ENCODE measurements around the gene CEP350. TPM values are rescaled to one million over a fixed set of nuclear protein-coding genes. Genes with fewer than 3 reads are reported as not detected.

Gene CEP350
- total RNA-seq, 1 experiment from 2014 or later: 42.2 TPM

DNA sequence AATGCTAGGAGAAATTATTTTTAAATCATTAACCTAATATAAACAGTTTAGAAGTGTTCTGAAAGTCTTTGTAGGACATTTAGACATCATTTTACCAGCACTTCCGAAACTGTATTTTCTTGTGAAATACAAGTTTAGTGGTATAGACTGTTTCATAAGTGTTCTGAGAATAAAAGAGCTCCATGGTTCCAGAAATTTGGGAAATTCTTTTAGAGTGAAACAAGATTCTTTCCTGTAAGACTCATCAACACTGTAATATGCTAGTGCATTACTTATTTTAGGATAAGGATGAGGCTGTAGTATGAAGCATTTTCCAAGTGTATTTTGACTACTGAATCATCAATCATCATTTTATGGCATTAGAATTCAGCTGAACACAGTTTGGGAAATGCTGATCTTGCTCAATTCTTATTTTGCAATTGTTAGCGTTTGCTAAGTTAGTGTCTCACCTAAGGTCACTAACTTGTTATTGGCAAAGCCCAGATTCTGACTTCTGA, 73.4 kb downstream of the CEP350 start:
- no peaks in the 10 kb centered on the region for H3K27me3 ChIP-seq (replicated peaks; ENCODE audit: insufficient read depth, low read depth, low read length, poor library complexity)
- POLR2A ChIA-PET (ENCODE audit: low non-redundant PET): no interaction called here
- no peak for DNase-seq (ENCODE audit: low spot score)
- CTCF ChIA-PET: no interaction called here
- no peaks in the 10 kb centered on the region for H3K9me3 ChIP-seq (ENCODE audit: low read depth, low read length, poor library complexity, severe bottlenecking)
- intact Hi-C loops (cut with micrococcal nuclease; ENCODE audit: unreplicated experiment): no loop called here
- peaks cover 21% of the 10 kb centered on the region for H3K36me3 ChIP-seq (ENCODE audit: insufficient read depth, low read length, poor library complexity, severe bottlenecking)
- TF ChIP-seq, protein P1, sequence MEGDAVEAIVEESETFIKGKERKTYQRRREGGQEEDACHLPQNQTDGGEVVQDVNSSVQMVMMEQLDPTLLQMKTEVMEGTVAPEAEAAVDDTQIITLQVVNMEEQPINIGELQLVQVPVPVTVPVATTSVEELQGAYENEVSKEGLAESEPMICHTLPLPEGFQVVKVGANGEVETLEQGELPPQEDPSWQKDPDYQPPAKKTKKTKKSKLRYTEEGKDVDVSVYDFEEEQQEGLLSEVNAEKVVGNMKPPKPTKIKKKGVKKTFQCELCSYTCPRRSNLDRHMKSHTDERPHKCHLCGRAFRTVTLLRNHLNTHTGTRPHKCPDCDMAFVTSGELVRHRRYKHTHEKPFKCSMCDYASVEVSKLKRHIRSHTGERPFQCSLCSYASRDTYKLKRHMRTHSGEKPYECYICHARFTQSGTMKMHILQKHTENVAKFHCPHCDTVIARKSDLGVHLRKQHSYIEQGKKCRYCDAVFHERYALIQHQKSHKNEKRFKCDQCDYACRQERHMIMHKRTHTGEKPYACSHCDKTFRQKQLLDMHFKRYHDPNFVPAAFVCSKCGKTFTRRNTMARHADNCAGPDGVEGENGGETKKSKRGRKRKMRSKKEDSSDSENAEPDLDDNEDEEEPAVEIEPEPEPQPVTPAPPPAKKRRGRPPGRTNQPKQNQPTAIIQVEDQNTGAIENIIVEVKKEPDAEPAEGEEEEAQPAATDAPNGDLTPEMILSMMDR (conservative IDR thresholded peaks at IDR 0.05; ENCODE audit: low read depth, low read length): no peak
- TF ChIP-seq EZH2 (IDR thresholded peaks at IDR 0.05; ENCODE audit: borderline replicate concordance, low read depth, low read length, poor library complexity, severe bottlenecking): no peak
- BruUV-seq (replicated peaks): no TSS peak
- no peak overlapping the region for H3K4me3 ChIP-seq (ENCODE audit: low read depth, low read length, poor library complexity, severe bottlenecking)
- H3K27ac ChIP-seq (ENCODE audit: low read depth, low read length, poor library complexity, severe bottlenecking): no peak overlapping the region
- no peaks in the 10 kb centered on the region for H3K4me1 ChIP-seq (ENCODE audit: insufficient read depth, low read length, poor library complexity, severe bottlenecking)

DNA sequence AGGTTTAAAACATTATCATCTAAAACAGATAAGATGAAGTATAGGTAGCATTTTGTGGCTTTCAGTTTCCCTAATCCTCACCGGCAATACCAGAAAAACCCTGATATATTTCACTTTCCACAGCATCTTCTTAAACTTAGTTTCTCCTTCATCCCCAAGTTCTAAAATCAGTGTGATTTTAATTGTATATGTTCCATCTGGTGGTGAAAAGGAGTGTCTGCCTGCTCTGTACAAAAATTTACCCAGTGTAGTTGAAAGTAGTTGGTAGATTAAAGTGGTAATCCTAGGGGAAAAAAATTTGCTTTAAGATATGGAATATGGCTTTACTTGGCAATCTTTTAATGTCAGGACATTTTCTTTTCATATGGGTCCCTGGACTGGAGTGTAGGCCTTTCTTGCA, 74.3 kb downstream of the CEP350 start:
- Histone ChIP-seq H3K9me3 (ENCODE audit: low read depth, low read length, poor library complexity, severe bottlenecking) (no peaks in the 10 kb centered on the region), H3K27ac (ENCODE audit: low read depth, low read length, poor library complexity, severe bottlenecking) (no peak overlapping the region), H3K4me1 (ENCODE audit: insufficient read depth, low read length, poor library complexity, severe bottlenecking) (no peaks in the 10 kb centered on the region), H3K27me3 (replicated peaks; ENCODE audit: insufficient read depth, low read depth, low read length, poor library complexity) (no peaks in the 10 kb centered on the region), H3K4me3 (ENCODE audit: low read depth, low read length, poor library complexity, severe bottlenecking) (no peak overlapping the region), H3K36me3 (ENCODE audit: insufficient read depth, low read length, poor library complexity, severe bottlenecking) (peaks cover 18% of the 10 kb centered on the region)
- no TSS peak for BruUV-seq (replicated peaks)
- ChIA-PET POLR2A (ENCODE audit: low non-redundant PET) (no interaction called here), CTCF (no interaction called here)
- no peak for TF ChIP-seq EZH2 (IDR thresholded peaks at IDR 0.05; ENCODE audit: borderline replicate concordance, low read depth, low read length, poor library complexity, severe bottlenecking)
- TF ChIP-seq, protein P1 (conservative IDR thresholded peaks at IDR 0.05; ENCODE audit: low read depth, low read length): peak; percentile 33; the same call in 1 of the 2 replicates
- intact Hi-C loops (cut with micrococcal nuclease; ENCODE audit: unreplicated experiment): no loop called here
- no peak for DNase-seq (ENCODE audit: low spot score)

DNA sequence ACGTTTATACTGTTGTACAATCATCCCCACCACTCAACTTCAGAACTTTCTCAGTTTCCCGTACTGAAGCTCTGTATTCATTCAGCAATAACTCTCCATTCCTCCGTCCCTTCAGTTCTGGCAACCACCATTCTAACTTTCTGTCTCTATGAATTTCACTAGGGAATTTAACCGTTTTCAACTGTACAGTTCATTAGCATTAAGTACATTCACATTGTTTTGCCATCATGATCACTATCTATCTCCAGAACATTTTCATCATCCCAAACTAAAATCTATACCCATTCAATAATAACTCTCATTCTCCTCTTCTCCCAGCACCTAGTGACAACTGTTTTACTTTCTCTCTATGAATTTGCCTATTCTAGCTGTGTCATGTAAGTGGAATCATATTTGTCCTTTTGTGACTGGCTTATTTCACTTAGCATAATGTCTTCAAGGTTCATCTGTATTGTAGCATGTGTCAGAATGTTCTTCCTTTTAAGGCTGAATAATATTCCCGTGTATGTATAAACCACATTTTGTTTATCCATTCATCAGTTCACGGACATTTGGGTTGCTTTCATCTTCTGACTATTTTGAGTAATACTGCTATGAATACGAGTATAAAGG, 75.0 kb downstream of the CEP350 start:
- intact Hi-C loops (cut with micrococcal nuclease; ENCODE audit: unreplicated experiment): no loop called here
- TF ChIP-seq, protein P1 (conservative IDR thresholded peaks at IDR 0.05; ENCODE audit: low read depth, low read length): no peak
- no peak for TF ChIP-seq EZH2 (IDR thresholded peaks at IDR 0.05; ENCODE audit: borderline replicate concordance, low read depth, low read length, poor library complexity, severe bottlenecking)
- H3K4me3 ChIP-seq (ENCODE audit: low read depth, low read length, poor library complexity, severe bottlenecking): no peak overlapping the region
- ChIA-PET POLR2A (ENCODE audit: low non-redundant PET) (no interaction called here), CTCF (no interaction called here)
- no TSS peak for BruUV-seq (replicated peaks)
- H3K4me1 ChIP-seq (ENCODE audit: insufficient read depth, low read length, poor library complexity, severe bottlenecking): no peaks in the 10 kb centered on the region
- H3K36me3 ChIP-seq (ENCODE audit: insufficient read depth, low read length, poor library complexity, severe bottlenecking): peaks cover 16% of the 10 kb centered on the region
- no peak for DNase-seq (ENCODE audit: low spot score)
- H3K9me3 ChIP-seq (ENCODE audit: low read depth, low read length, poor library complexity, severe bottlenecking): no peaks in the 10 kb centered on the region
- no peaks in the 10 kb centered on the region for H3K27me3 ChIP-seq (replicated peaks; ENCODE audit: insufficient read depth, low read depth, low read length, poor library complexity)
- no peak overlapping the region for H3K27ac ChIP-seq (ENCODE audit: low read depth, low read length, poor library complexity, severe bottlenecking)
